HG03139 (cell line): ENCODE results near the gene SLC35F5.
A peak's percentile ranks its signal among the peaks of the same experiment; 100 is the strongest.
"Not testable (repeated sequence)": the region's sequence is repeated elsewhere in the genome, so short reads cannot be mapped to it uniquely, and the experiment has no call there.

ENCODE experiments used
- ATAC-seq: cut with Tn5 transposase; IDR thresholded peaks from one replicate; pipeline ENCODE4 v1.9.1; 2021; ENCODE audit not compliant: unreplicated experiment

SLC35F5 gene

GRCh38 chr2:113756355-113757137 is at the start of gene SLC35F5:
Gene SLC35F5 (minus strand): TSS chr2:113756642. CDS start chr2:113756409, 233 bp downstream.
- peak; percentile 87 for ATAC-seq

DNA sequence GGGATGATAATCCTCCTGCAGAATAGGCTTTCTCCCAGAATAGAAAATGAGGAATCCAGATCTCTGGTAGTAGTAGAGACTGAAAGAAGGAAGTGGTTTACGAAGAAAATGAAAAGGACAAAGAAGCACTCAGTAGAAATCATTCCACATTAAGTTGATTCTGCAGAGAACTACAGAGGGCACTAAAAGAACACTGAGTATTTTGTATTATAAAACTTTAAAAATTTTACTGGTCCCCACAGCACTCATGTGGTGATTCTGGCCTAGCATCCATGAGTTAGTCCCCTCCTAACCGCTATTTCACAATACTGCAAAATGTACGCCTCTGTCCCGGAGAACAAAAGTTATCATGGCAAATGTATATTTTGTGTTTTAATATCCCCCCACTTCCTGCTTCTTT is 42.9 kb upstream of the SLC35F5 start:
- ATAC-seq, result no peak

- no peak for ATAC-seq
These were observed 40.8 kb upstream of the SLC35F5 start for GRCh38 chr2:113797237-113797636.

GRCh38 chr2:113796592-113797175 is 40.2 kb upstream of the SLC35F5 start:
- ATAC-seq, result no peak

DNA sequence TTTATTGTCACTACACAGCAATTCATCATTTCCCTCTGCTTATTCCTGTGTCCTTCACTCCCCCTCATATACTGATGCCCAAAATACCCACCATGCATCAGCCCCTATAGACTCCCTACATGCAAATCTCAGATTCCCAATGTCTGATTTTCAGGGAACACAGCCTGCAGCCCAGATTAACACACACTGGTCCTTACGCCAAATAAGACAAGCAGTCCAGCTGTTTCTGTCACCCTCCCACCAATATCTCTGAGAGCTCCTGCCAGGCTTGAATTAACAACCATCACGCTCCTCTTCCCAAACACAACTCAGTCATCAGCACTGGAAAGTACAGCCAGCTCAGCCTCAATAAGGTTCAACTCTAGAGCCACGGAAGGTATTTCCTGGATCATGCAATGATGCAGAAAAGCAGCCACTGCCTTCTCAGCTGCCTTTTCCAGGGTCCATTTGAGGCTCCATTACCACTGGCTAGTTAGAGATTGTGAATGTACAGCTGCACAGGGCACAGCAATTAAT is 39.0 kb upstream of the SLC35F5 start:
- no peak for ATAC-seq

DNA sequence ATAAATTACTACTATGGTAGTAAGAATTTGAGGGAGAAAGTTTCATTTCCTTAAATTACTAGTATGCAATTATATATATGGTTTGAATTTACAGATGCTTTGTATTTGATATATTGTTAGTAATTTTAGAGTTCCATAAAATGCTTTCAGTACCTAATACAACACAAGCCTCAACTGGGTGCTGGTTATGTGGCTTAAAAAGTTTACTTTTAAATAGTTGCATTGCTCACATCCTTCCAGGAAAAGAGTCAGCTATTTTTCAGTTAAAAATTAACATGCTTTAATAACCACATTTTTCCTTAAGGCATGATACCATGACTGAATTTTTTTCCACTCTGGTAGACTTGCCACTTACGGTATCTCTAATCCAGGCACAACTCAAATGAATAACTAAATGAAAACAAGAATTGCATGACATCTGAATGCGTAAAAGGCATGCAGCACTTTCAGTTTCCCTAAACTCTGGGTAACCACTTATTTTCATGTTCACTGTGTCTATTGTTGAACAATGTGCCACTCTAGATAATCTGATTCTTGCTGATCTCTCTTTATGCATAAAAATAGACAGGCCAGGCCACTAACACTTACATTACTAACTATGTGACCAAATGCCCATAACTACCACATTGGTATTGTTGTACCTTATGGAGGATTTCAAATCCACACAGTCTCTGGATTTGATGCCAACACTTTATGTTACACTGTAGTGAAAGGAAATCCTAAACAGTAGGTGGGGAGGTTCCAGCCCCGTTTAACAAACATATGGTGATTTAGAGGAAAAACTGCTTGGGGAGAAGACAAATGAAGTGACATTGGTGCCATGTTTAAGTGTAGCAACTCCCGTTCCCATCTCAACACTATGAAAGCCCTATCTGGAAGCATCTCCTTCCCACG is 35.5 kb upstream of the SLC35F5 start:
- peak; percentile 93 for ATAC-seq

DNA sequence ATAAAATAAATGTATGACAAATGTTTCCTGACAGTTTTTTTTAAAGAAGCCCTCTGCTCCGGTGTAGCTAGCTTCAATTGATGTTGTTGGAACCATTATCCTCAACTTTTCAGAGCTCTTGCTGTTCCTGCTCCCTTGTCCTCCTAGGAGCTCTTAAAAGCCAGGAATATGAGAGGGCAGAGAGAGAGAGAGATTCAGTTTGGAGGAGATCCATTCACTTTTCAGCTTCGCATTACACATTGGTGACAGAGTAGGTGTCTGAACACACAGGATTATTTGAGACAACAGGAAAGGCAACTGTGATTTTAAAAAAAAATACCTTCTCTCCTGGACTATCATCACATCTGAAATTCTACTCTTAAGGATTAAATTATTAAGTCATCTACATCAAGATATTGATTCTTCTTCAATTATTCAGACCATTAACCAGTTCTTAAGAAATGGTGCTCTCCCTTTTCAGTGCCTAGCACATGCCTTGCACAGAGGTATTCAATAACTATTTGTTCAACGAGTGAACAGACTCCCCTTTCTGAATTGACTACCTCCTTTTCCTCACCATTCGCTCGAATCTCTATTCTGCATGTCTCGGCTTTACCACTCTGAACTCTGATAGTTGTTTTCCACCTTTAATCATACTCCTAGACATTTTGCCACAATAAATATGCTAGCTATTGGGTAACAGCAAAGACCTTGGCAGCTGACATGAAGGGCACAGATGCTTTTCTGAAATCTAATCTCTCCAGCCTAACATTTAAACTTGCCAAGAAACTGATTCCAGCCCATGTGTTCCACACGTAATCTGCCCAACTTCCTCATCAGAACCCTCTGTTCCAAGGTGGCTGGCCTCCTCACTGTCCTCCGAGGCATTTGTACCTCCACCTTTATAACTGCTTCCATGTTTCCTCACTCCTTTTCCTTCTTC is 28.6 kb upstream of the SLC35F5 start:
- ATAC-seq, result no peak

GRCh38 chr2:113780472-113780871 is 24.0 kb upstream of the SLC35F5 start:
- no peak for ATAC-seq

DNA sequence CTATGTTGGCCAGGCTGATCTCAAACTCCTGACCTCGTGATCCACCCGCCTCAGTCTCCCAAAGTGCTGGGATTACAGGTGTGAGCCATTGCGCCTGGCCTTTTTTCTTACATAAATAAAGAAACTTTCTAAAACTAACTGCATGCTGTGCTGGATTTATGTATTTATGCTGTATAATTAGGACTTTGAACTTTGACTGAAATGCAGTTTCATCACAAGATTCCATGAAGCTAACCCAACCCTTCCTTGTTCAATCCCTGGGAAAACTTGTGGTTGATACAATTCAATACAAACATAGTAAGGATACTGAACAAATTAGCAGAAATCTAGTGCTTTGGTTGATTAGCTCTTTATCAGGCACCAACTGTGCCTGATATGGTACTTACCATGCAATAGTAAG is 20.9 kb upstream of the SLC35F5 start:
- no peak for ATAC-seq

GRCh38 chr2:113776949-113777348 is 20.5 kb upstream of the SLC35F5 start:
- no peak for ATAC-seq

GRCh38 chr2:113774616-113775015 is 18.2 kb upstream of the SLC35F5 start:
- not testable (repeated sequence) for ATAC-seq

DNA sequence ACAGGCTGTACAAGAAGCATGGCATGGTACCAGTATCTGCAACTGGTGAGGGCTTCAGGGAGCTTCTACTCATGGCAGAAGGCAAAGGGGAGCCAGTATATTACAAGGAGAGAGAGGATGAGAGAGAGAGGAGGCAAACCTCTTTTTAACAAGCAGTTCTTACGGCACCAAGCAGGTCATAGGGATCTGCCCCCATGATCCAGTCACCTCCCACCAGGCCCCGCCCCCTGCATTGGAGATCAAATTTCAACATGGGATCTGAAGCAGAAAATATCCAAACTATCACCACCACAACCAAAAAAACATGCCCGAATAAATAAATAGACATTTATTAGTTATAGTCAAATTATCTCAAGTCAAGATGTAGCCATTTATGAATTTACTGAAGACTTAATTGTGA is 14.5 kb upstream of the SLC35F5 start:
- ATAC-seq, result no peak

DNA sequence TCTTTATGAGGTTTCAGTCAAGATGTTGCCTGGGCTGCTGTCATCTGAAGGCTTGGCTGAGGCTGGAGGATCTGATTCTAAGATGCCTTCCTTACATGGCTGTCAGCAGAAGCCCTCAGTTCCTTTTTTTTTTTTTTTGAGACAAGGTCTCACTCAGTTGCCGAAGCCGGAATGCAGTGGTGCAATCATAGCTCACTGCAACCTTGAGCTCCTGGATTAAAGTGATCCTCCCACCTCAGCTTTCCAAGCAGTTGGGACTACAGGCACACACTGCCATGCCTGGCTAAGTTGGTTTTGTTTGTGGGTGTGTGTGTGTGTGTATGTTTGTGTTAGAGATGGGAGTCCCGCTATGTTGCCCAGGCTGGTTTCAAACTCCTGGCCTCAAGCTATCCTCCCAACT is 13.1 kb upstream of the SLC35F5 start:
- no peak for ATAC-seq

GRCh38 chr2:113768770-113769169 is 12.3 kb upstream of the SLC35F5 start:
- ATAC-seq, result no peak

DNA sequence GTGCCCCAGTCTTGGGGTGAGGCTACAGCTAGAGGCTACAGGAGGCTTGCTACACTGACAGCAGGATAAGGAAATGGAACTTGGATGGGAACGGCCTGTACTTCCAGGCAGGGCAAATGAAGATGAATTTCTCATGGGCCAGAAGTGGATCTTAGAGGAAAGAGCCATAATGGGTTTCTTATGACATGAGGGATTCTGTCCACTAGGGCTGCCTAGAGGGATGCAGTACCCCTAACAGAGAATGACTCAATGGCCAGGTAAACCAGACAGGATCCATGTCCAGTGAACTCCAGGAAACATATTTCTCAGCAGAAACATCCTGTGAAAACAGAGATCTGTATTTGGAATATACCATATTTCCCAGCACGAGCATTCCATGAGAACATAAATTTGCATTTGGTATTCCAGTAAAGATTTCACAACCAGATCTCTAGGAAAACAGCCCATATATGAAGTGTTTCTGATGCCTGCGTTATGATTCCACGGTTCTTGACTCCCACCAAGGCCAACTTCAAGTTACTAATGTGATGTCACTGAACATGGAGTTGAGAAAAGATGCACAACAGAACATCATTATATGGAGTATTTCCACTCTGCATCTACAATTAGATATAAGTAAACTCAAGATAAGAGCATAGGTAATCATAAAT is 11.5 kb upstream of the SLC35F5 start:
- no peak for ATAC-seq

DNA sequence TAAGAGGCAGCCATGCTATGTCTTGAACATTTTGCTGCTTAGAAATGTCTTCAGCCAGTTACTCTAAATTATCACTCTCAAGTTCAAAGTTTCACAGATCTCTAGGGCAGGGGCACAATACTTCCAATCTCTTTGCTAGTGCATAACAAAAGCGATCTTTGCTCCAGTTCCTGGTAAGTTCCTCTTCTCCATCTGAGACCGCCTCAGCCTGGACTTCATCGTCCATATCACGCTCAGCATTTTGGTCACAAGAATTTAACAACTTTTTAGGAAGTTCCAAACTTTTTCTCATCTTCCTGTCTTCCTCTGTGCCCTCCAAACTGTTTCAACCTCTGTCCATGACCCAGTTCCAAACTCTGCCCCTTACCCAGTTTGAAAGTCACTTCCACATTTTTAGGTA is 8.8 kb upstream of the SLC35F5 start:
- ATAC-seq, result no peak

DNA sequence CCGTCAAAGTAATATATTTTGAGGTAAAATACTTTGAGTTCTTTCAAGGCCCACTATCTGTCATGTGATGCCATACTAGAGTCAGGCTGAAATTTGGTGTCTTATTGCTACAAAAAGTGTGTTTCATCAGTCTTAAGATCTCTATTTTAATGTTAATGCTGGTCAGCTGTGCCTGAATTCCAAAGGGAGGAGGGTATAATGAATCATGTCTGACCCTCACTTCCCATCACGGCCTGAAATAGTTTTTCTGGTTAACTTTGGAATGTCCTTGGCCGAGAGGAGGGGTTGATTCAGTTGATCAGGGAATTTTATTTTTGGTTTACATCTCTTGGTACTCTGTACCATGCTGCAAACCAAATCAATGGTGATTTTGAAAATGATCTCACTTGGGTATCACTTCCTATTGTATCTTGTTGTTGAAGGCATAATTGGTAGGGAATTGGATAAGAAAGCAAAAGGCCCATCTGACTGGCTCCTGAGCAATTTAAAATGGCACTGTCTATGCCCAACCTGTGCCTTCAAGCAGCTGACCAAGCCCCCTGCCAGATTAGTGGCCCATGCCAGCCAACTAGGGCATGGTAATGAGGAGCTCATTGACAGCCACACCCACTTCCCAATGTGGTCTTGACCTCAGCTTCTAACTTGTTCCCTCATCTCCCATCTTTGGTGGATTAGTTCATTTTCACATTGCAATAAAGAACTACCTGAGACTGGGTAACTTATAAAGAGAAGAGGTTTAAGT is 6.1 kb upstream of the SLC35F5 start:
- ATAC-seq, result no peak

DNA sequence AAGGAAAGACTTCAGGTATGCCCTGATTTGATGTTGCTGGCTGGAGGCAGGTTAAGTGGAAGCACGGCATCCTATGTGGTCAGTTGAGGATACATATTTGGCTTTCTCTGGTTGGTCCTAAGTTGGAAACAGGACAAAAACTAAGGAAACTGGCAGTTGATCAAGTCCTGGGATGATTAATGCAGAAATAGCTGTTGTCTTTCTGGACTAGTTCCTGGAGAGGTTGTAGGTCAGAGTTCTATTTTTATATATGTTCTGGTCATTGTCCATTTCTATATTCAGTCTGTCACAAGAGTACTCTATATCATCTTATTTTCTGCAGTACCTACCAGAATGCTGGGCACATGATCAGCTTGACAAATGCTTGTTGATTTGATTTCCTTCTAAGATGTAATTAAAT is 4.0 kb upstream of the SLC35F5 start:
- no peak for ATAC-seq

- no peak for ATAC-seq
These were observed 756 bp upstream of the SLC35F5 start for GRCh38 chr2:113757138-113757657.
